Activated CD4-positive, alpha-beta T cell treated with anti-CD3 and anti-CD28 coated beads for 4 hours (primary cell): ENCODE data around the gene TTLL3.
A peak's percentile ranks its signal among the peaks of the same experiment; 100 is the strongest.
"Not testable (repeated sequence)": the region's sequence is repeated elsewhere in the genome, so short reads cannot be mapped to it uniquely, and the experiment has no call there.

ENCODE experiments used
- DNase-seq, 2 donors: peaks; one replicate each; pipeline ENCODE4 v3.0.0-alpha.2; 2020

Gene TTLL3

DNA sequence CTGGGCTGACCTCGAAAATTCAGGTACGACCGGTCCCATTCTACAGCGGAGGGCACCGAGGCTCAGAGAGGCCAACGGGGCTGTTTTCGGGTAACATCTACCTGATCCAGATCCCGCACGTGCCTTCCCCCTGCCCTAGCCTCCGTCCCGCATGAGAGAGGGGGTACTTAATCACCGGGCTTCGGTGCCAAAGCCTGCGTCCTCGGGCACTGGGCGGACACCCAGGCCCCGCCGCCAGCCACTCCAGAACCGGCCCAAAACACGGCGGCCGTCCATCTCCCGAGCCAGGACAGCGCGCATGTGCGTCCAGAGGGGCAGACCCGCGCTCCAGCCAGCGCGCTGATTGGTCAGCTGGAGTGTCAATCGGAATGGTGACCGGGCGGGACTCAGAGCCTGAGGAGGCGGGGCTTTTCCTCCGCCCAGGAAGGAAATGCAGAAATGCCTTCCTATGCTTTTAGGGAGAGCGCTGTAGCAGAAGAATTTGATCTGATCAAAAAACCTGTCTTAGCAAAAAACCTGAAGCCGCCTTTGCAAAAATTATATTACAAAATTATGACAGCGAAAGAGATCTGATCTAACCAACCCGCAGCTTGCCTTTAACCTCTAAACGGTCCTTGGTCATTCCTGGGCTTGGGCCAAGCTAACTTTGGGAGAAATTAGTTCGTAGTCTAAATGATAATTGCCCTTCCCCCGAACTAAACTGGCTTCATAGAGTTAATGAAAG lies 33.8 kb downstream of the TTLL3 start, which contains the start of gene RPUSD3:
Gene RPUSD3 (minus strand): TSS at position 294 of the 724 bp plus-strand sequence. CDS start 18 bp downstream, at position 276.
- DNase-seq: peak; percentile 93 to 98

GRCh38 chr3:9846231-9846630 lies 36.2 kb downstream of the TTLL3 start:
- no peak for DNase-seq

DNA sequence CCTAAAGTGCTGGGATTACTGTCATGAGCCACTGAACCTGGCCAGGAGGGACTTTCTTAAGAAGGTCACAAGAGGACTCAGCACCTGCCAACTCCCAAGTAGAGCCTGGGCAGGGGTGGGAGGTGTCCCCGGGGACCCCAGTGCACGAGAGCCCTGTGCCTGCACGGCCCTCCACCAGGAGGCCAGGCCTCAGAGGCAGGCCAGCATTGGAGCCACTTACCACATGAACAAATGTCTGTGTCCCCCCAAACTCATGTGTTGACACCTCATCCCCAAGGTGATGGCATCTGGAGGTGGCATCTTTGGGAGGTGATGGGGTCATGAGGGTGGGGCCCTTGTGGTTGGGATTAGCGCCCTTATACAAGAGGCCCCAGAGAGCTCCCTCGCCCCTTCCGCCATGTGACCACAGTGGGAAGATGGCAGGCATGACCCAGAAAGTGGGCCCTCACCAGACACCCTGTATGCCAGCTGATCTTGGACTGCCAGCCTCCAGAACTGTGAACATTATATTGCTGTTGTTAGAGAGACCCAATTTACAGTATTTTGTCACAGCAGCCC lies 36.9 kb downstream of the TTLL3 start:
- no peak for DNase-seq

- not testable (repeated sequence) for DNase-seq
Observed at GRCh38 chr3:9847870-9848269, 37.8 kb downstream of the TTLL3 start.

- not testable (repeated sequence) for DNase-seq
Observed at GRCh38 chr3:9848860-9849259, 38.8 kb downstream of the TTLL3 start.

DNA sequence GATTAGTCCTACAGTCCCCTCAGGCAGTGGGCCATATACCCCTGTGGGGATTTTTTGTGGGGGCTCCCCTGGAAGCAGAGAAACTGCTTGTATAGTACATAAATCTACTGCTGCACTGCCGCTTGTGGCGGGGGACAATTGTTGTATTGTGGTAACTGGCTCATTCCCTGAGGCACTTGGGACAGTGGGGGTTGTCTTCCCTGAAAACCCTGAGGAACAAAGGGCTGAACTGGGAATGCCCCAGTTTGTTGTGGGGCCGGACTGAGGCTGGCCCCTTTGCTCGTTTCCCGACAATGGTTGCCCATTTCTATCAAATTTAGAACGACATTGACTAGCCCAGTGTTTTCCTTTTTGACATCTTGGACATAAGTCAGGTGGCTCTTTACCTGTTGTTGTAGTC lies 41.3 kb downstream of the TTLL3 start:
- DNase-seq: not testable (repeated sequence)

GRCh38 chr3:9851926-9852325 lies 41.9 kb downstream of the TTLL3 start:
- DNase-seq: not testable (repeated sequence)

GRCh38 chr3:9852528-9852927 lies 42.5 kb downstream of the TTLL3 start:
- DNase-seq: no peak

- not testable (repeated sequence) for DNase-seq
Observed at GRCh38 chr3:9854291-9854940, 44.4 kb downstream of the TTLL3 start.

DNA sequence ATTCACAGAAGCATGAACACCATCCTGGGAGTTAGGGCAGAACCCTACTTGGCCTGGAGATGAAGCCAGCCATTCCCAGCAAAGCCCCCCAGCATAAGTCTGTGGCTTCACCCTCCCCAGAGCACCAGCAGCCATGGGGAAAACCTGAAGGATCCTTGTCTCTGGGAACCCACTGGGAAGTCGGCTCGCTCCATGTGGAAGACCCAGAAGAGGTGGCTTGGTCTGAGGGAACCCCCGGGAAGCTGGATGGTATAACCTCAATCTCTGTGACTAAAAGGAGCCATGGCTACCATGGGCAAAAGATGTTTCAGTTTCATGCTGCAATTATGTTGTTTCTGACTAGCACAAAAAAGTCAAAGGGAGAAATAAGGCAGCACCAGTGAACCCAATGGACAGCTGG lies 45.5 kb downstream of the TTLL3 start:
- DNase-seq: no peak

DNA sequence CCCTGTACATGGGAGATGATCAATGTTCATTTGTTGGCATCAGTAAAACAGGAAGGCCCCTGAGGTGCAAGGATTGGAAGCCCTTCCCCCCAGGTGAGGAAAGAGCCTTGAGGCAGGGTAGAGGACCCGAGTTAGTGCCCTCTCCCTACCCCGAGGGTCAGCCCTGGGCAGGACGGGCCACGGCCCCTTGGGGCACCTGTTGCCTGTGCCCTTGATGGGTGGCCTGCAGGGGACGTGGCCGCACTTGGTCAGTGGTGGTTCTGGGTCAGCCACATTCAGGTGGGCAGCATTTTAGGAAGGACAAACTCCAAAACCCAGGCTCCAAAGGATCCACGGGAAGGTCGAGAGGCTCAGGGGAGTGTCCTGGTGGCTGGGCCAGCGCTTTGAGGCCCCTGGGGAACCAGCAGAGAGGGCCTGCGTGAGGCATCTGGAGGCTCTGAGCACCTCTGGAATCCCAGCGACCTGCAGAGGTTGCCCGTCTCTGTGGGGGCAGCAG lies 49.5 kb downstream of the TTLL3 start:
- DNase-seq: no peak

DNA sequence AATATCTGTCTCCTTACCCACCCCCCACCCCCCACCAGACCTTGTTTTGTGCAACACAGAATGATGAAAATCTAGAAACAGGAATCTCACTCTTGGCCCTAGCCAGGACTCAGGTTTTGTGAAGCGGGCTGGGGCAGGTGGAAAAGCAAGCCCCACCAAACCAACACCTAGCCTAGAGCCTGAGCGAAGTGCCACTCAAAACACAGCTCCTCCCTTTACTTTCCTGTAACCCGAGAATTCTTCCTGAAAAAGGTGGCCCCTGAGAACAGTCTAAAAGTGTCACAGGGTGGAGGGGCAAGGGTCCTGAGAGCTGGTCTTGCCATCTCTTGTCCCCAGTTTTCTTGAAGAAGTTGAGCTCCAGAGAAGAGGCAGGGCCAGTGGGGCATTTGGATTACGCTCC lies 51.1 kb downstream of the TTLL3 start:
- no peak for DNase-seq

DNA sequence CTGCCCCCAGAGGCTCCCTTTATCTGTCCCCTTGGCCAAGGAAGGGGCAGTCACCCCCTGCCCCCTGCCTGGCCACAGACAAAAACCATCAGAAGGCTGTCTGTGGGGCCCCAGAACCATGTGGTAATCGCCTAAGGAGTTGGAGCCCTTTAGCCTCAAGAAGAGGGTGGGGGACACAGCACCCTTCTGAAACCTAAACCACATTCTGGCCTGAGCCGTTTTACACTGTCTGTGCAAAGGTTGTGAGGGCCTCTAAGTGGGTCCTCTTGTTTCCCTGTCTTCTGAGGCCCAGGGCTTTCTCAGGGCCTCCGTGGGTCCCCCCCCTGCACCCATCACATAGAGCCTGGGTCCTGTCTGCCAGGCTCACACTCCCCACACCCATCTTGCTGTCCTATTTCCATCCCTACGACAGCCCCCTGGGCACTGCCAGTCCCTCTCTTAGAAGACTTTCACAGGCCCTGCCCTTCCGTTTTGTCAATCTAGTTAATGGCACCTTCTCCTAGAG lies 51.6 kb downstream of the TTLL3 start:
- DNase-seq: no peak

DNA sequence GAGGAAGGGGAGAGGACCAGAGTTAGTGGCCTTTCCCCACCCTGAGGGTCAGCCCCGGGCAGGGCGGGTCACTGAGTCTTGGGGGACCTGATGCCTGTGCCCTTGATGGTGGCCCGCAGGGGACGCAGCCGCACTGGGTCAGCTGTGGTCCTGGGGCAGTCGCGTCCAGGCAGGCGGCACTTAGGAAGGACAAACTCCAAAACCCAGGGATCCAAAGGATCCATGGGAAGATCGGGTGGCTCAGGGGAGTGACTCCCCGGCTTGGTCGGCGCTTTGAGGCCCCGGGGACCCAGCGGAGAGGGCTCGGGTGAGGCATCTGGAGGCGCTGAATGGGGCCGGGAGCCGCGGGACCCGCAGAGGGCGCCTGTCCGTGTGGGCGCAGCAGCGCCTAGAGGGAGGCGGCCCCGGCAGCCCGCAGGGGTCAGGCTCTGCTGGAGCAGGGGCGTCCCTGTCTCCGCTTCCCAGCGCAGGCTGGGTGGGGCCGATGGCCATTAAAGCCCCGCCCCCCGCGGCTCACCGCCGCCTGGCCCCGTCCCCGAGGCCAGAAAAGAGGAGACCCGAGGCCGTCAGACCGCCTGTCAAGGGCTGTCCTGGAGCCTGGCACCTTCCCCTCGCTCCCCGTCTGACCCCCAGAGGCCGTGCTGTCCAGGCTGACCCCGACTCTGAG lies 52.5 kb downstream of the TTLL3 start:
- DNase-seq: peak; percentile 24 to 32

GRCh38 chr3:9863058-9863772 lies 53.2 kb downstream of the TTLL3 start:
- no peak for DNase-seq

DNA sequence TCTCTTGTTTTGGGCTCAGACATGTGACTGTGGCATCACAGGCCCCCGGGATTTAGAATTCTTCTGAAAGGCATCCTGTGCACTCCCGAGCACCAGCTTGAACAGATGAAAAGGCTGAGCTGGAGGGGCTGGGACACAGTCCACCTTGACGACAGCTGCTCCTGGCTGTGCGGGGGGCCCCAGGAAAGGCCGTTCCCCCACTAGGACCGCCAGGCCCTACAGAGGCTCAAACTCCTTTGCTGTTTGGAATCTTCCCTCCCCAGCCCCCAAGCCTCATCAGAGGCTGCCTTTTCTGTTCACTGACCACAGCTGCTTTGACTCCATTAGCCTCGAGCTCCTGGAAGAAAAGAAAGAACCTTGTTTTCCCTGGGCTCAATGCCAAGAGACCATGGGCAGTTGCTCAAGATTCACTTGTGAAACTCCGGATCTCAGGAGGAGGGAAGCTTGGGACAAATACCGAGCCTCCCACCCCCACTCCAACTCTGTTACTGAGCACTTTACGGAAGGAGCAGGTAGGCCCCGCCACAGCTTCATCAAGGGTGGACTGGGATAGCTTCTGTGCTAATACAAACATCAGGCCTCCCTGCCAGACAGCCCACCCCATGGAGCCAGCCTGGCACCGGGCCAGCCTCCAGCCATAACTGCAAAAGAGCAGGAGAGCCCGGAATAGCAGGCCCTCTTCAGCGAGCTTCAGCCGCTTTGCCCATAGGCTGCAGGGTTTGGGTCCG lies 54.3 kb downstream of the TTLL3 start:
- DNase-seq: no peak

DNA sequence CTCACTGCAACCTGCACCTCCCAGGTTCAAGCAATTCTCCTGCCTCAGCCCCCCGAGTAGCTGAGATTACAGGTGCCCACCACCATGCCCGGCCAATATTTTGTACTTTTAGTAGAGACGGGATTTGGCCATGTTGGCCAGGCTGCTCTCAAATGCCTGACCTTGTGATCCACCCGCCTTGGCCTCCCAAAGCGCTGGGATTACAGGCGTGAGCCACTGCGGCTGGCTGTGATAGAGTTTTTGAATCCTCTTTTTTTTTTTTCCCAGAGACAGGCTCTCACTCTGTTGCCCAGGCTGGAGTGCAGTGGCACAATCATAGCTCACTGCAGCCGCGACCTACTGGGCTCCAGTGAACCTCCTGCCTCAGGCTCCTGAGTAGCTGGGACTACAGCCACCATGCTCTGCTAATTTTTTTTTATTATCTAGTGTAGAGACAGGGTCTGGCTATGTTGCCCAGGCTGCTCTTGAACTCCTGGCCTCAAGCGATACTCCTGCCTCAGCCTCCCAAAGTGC lies 55.1 kb downstream of the TTLL3 start:
- DNase-seq: not testable (repeated sequence)

- DNase-seq: no peak
Observed at GRCh38 chr3:9866639-9867038, 56.6 kb downstream of the TTLL3 start.

DNA sequence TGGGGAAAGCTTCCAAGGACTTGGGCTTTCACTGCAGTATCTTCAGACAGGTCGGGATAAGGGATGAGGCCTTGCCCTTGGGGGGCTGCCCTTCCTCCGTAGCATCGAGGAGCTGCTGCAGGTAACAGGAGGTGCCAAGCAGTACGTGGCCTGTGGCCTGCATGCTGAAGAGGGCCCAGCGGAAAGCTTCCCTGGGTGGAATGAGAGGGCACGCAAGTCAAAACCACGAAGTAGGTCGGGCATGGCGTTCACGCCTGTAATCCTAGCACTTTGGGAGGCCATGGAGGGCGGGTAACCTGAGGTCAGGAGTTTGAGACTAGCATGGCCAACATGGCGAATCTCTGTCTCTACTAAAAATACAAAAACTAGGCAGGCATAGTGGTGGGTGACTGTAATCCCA lies 57.0 kb downstream of the TTLL3 start:
- DNase-seq: no peak

DNA sequence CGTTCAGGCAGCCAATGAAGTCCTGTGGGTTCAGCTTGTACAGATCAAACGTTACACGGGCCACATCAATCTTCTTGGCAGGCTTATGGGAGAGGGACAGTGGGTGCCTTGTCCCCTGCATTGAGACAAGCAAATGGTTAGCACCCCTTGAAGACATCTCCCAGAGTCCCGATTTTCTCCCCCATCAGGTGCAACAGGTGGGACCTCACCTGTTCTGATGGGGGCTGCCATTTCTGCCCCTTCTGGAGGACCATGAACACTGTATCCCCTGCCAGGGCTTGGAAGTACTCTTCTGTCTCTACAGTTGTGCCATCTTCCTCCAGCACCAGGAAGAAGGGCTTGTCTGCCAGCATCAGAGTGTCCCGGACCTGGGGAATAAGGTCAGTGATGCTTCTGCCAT lies 59.9 kb downstream of the TTLL3 start:
- DNase-seq: no peak

DNA sequence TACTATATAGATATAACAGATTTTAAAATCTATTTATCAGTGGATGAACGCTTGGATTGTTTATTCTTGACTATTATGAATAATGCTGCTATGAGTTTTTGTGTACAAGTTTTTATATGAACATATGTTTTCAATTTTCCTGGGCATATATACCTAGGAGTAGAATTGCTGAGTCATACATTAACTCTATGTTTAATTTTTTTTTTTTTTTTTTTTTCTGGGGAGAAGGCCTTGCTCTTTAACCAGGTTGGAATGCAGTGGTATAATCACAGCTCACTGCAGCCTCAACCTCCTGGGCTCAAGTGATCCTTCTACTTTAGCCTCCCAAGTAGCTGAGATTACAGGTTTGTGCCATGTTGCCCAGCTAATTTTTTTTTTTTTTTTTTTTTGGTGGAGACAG lies 60.9 kb downstream of the TTLL3 start:
- no peak for DNase-seq

DNA sequence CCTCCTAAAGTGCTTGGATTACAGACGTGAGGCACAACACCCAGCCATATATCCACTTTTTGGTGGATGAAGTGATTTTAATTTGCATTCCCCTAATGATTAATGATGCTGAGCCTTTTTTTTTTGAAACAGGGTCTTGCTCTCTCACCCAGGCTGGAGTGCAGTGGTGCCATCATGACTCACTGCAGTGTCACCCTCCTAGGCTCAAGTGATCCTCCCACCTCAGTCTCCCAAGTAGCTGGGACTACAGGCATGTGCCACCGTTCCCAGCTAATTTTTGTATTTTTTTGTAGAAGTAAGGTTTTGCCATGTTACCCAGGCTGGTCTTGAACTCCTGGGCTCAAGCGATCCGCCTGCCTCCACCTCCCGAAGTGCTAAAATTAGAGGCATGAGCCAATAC lies 62.0 kb downstream of the TTLL3 start:
- not testable (repeated sequence) for DNase-seq
